ENCODE data around the gene MFAP3.
"Not testable (repeated sequence)": the region's sequence is repeated elsewhere in the genome, so short reads cannot be mapped to it uniquely, and the experiment has no call there.

MFAP3 gene

DNA sequence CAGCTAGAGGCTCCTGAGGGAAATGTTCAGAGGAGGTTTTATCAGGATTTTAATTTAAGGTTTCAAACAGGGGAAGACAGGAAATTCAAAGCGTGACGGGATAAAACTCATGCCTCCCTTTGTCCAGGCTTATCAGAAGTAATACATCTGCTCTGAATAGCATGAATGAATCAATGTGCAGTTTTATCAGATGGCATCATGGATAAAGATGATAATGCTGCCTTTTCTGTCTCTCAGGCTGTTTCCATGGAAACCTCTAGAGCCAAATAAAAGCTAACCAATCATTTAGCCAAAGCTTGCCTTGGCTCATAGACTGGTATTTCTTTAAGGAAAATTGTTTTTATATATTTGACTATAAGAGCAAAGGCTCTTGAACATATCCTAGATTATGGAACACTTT, 16.4 kb downstream of the MFAP3 start:
- no peak for DNase-seq

DNA sequence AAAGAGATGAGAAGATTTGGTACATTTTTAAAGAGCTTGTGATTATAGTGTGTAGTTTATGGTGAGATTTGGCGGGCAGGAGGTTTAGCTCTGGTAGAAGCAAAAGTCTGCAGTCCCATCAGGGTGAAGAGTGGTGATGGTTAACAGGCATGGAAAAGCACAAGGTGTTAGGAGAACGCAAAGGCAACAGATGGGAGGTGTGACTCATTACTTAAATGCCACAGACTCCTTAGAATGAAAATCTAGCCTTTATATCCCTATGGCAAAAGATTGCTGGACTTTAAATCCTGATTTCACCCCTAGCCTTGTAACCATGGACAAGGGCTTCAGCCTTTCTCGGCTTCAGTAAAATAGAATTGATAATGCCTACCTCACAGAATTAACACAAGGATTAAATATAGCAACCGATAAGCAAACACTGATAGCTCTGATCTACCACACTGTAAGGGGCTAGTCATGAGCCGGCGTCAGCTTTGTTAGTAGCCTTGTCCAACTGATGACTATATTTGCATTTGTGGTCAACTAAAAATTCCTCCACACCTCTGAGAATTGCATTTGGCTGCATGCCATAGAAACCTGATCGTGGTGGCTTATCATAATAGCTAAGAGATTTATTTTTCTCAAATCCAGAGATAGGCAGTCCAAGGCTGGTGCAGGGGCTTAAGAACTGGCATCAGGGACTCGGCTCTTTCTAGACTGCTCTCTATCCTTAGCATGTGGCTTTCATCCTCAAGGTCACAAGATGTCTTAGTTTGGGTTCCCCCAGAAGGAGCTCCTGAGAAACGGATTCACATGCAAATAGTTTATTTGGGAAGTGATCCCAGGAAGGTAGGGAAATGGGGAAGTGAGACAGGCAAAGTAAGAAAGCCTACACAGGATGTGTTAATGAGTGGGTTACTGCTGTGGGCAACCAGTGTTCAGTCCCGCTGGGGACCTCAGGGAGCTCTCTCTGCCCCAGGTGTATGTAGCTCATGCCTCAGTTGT, 19.6 kb downstream of the MFAP3 start:
- DNase-seq = no peak

DNA sequence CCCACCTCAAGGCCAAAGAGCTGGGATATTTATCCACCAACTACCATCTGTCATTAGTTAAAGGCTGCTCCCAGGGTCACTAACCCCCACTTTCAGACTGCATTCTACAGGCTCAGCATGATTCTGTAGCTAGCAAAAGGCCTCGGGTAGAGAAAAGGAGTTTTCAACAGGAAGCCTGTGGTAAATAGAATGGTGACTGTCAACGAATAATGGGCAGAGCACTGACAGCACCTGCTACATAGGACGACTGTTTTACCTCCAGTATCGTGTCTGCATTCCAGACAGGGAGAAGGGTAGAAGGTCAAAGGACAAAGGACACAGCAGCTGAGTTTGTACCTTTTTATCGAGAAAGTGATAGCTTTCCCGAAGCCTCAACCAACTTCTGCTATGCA, 20.3 kb downstream of the MFAP3 start:
- no peak for DNase-seq

DNA sequence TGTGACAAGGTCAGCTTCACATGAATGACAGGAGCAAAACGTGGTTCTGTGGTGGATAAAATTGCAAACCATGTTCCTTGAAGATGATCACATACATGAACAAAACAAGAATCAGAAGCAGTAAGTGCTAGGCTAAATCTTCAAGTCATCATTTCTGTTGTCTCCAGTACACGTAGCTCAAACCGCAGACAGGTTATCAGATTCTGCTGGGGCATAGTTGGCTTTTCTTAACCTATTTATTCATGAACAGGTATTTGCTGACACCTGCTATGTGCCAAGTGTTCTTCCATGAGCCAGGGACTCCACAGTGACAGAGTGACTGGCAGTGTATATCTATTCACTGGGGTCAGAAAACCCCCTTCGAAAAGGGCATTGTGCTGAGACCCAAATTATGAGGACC, 20.8 kb downstream of the MFAP3 start:
- DNase-seq = no peak

DNA sequence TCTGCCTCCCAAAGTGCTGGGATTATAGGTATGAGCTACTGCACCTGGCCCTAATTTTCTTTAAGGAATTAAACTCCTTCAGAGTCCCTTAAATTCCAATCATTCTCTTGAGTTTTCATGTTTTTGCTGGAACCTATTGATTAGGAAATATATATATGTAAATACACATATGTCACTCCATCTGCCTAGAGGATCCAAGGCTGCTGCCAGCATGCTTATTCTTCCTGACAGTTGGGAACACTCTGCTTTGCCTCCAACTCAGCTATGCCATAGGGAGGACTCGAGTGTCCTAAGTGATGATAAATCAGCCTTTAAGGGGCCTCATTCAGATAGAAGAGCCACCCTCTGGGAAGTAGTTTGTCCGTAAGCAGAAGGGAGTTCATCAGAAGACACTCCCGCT, 21.8 kb downstream of the MFAP3 start:
- DNase-seq = no peak

DNA sequence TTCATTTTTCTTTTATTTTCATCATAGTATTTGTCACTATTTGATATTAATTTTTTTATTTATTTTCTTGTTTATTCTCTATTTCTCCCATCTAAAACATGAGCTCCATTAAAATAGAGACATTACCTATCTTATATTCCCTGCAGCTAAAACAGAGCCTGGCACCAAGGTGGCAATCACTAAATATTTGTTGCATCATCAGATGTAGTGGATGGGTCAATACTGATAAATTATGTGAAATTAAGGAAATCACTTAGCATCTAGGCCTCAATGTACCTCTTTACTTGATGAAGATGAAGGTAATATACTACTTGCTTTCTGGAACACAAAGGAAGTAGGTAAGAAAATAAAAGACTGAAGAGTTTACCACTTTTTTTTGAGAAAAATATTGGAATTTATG, 24.6 kb downstream of the MFAP3 start:
- no peak for DNase-seq

DNA sequence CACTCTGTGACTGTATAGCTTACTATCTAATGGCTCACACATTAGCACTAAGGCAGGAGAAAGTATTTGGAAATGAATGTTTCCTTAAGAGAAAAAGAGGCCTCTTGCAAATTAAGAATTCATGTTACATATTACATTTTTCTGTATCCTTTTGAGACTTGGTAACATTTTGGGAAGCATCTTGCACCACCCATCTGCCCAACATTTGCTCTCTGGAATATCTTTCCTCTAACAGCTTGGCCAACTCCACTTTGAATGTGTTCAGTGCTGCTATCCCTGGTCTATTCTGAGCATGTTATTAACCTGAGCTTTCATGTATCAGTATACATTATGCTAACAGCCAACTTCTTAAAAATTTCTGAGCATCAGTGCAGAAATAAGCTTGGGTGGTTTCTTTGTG, 27.2 kb downstream of the MFAP3 start:
- no peak for DNase-seq

DNA sequence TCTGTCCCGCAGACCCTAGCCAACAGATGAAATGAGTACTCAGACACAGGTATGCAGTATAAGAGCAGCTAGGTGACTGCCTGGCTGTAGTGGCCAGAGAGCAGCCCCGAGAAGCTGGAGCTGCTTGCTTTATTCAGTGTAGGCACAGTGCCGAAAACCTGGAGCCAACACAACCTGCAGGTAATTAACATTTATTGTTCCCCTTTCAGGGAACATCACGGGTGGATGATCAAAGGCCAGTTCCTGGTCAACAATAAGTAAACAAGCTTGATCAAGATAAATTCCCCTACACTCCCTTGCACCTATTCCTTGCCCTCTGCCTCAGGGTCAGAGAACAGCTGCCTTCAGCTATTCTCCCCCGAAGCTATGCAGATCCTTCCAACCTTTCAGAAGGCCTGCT, 31.1 kb downstream of the MFAP3 start:
- not testable (repeated sequence) for DNase-seq

DNA sequence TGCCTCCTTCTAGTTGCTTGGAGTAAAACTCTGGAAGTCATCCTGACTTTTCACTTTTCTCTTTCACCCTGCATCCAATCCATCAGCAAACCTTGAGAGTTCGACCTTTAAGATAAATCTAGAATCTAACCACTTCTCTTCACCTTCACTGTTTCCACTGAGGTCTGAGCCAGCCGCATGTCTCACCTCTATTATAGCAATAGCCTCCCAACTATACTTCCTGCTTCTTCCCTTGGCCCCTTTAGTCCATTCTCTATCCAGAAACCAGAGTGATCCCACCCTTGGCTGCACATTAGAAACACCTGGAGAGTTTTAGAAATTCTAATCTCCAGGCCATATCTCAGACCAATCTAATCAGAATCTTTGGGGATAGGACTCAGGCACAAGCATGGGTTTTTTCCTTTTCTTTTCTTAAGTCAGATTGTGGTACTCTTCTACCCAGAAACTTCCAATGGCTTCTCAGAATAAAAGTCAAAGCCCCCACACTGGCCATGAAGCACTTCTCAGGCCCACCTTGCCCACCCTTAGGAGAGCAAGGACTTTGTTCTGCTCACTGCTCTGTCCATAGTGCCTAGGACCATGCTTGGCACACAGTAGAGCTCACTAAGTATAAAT, 33.1 kb downstream of the MFAP3 start:
- no peak for DNase-seq

DNA sequence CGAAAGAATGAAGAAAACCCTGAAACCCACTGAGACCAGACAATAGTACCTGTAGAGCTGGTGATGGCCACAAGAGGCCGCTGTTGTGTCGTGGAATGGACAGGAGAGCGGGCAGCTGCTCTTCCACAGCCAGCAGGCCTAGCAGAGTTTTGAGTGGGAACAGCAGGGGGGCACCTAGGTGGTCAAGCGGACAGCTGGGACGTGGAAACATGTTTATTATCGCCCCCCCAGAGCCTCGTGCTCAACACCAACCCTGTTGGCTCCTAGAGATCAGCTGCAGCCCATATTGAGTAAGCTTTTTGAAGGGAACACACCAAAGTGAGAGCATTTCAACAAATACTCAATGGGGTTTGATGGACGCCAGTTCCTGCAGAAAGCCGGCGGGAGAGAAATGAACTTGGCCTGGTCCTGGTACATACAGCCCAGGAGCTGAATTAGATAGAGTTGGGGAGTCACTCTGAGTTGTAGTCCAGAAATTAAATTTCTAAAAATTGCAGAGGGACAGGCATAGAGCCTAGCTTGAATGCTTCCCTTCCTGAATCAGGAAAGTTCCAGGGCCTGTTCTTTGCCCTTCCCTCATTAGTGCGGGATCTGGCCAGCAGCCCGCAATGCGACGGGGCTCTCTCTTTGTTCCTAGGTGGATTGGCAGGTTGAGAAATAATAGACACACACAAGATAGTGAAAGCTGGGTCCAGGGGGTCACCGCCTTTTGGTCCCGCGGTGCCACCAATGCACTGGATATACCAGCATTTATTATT, 33.8 kb downstream of the MFAP3 start:
- DNase-seq = peak; percentile 75

DNA sequence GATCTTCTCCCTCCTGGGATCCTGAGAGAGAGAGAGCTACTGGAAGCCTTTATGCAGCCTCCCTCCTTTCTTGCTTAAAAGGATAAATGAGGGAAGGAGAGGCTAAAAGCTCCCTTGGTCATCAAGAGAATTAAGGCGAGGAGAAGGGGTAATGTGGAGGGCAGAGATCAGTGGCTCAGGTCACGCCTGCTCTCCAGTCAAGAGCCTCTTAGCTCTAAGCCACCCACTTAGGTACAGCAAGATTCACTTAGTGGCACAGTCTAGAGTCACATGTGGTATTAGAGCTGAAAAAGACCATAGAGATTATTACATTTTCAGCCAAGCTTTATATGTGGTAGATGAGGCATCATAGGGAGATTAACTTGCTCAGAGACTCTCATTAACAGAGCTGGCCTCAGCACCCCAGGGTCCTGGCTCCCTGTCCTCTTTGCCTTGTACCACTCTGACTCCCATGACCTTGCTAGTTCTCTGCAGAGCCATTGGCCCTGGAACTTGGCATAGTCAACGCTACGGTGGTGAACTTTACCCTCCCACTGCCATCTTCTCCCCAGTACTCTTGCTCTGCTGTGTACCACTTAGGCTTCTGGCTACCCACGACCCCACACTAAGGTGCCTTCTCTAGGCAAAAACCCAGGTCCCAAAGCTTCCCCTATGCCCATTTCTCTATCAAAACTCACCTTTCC, 37.6 kb downstream of the MFAP3 start:
- DNase-seq = no peak

DNA sequence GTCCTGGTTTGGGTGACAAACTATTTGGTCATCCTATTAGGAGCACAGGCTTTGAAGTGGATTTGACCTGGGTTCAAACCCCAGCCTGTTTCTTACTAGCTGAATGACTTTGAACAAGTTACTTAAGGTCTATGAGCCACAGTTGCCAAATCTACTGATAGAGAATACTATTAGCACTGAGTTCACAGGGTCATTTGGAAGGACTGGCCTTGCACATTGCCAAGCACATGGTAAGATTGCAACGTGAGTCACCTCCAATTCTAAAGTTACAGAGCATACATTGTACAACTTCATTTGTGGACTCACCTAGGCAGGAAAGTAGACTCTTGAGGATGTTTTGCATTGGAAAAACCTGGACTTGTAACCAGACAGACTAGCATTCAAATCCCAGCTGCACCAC, 38.9 kb downstream of the MFAP3 start:
- peak; percentile 23 for DNase-seq

DNA sequence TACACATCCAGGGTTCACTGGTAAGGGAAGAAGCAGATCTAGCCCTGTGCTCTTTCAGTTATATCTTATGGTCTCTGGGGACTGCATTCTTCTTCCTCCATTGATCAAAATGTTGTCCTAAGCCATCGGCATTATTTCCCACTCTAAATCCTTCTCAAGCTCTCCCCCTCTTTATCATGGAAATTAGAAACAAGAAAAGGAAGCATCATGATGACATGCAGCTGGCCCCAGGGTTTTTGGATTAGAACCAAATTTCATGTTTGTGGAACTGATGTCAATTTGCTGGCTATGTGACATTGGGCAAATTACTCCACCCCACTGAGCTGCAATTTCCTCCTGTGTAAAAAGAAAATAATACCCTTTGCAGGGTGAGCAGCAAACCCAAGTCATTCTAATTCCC, 39.5 kb downstream of the MFAP3 start:
- peak; percentile 6 for DNase-seq

DNA sequence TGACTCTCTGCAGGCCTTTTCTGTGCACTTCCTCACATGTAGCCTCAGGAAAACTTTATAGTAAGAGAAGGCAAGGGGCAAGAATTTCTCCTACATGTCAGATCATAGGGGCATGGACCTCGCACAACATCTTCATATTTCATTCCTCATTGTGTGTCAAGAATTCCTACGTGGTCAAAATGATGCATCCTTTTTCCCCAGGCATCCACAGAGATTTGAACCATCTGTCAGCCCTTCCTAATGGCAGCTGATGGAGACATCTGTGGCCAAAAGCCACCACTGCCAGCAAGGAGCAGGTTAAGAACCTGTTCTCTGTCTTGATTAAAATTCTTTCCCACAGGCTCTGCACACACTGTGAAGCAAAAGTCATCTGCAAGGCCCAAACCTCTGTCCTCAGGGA, 42.5 kb downstream of the MFAP3 start:
- no peak for DNase-seq

DNA sequence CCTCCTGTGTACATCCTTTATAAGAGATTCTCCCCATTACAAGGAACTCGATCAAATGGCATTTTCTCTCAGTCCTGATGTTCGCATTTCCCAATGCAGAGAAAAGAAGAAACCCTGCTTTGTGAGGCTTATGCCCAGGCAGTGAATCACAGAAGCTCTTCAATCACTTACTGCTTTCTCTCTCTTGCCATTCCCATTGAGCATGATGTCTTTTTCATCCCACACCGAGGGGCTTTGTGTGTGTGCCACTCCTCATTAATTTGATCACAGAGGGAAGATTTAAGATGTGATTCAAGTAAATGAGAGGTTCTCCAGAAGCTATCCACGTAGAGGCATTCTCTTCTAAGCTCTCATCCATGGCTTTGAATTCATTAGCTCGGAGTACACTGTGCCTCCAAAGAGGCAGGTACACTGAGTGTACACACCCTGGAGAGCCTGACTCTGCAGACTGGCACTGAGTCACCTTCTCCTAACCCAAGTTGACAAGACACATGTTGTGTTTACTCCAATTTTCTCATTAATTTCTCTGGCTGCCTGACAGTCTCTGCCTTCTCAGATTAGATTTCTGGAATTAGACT, 45.4 kb downstream of the MFAP3 start:
- no peak for DNase-seq

DNA sequence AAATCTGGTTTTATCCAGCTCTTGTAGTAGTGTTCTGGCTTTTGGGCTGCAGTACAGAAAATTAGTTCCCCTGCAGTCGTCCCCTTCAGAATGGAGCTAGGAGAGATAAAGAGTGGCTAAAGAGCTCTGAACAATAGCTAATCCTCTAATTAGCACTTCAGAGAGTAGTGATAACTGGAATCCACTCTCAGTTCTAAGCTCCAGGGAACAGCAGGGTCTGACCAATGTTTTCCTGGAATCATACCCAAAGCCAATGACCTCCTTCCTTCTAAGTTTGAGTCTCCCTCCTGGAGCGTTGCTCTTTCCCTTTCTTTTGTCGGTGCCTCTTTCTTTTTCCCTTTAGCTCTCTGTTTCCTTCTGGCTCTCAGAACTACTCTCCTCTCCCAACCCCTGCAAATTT, 47.4 kb downstream of the MFAP3 start:
- no peak for DNase-seq

DNA sequence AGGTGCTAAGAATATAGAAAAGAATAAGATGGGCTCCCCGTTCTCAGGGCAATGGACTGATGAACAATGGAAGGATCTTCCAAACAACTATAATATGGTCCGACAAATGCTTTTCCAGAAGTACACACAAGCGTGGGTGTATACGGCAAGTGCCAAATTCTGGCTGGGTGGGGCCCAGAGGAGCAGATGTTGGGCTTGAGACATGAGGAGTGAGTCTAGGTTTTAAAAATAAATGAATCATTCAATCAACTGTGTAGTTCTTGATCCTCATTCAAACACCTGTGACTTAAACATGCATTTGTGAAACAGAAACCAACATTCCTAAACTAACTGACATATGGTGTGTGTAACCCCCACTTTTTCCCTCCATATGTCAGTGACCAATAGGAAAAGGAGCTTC, 47.9 kb downstream of the MFAP3 start:
- no peak for DNase-seq

DNA sequence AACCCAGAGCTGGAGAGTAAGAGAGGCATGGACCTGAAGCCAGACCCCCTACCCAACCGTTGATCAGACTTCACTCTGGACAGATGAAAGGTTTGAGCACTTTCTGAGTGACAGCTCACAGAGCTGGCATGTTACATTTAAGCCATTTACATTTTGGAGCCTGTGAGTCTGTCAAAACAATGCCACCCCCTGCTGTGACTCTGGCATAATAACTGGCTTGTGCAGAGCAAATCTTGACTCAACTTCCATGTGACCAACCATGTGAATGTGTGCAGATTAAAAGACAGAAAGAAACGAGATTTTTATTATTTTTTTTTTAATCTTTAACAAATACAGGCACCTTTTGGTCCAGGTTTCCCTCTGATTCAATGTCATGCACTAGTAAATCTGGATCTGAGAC, 48.5 kb downstream of the MFAP3 start:
- DNase-seq = peak; percentile 31

DNA sequence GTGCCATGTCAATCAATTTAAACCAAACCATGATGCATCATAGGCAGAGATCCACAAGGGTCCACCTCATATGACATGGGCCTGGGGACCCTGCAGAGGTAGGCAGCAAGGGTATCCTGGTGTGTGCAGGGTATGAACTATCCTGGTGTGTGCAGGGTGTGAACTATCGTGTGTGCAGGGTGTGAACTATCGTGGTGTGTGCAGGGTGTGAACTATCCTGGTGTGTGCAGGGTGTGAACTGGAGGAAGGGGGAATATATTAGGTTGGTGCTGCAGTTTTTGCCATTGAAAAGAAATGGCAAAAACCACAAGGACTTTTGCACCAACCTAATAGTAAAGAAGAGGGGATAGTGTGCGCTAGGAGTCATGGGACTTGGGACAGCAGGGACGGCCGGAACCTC, 50.0 kb downstream of the MFAP3 start:
- DNase-seq = no peak

DNA sequence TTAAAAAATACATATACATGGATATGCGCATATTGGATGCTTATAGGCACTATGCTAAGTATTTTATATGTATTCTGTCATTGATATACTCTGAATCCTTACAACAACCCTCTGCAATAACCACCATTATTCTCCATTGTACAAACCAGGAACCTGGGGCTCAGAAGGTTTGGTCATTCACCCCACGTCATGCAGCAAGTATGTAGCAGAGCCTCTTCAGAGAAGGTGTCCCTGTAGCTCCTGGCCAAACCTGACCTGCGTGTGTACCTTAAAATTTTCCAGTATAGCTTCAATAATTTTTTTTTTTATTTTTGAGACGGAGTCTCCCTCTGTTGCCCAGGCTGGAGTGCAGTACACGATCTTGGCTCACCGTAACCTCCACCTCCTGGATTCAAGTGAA, 51.9 kb downstream of the MFAP3 start:
- no peak for DNase-seq

DNA sequence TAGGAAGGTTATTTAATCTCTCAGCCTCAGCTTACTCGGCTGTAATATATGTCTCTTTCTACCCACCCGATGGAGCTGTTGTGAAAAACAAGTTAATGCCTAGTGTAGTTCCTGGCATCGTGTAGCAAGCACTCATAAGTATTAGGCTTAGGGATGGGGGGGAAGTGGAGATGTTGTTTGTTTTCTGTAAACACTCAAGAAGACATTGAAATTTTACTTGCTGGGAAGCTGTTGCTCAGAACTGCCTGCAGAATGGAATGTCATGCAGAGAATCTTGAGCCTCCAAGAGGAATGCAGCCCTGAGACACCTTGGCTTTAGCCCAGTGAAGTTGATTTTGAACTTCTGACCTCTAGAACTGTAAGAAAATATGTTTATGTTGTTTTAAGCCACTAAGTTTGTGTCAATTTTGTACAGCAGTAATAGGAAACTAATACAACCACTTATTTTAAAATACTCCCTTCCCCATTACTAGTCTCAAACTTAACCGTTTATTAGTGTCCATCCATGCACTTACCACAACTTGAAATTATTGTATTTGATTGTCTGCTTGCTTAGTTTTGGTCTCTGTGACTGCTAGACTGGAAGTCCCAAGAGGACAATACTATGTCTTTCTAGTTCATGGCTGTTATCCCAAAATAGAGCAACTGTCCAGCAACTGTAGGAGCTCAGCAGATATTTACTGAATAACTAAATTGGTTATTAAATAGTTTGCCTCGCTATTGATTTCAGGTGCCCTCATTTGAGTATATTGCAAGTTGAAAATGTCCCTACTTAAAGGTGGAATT, 53.8 kb downstream of the MFAP3 start:
- DNase-seq = peak; percentile 32

DNA sequence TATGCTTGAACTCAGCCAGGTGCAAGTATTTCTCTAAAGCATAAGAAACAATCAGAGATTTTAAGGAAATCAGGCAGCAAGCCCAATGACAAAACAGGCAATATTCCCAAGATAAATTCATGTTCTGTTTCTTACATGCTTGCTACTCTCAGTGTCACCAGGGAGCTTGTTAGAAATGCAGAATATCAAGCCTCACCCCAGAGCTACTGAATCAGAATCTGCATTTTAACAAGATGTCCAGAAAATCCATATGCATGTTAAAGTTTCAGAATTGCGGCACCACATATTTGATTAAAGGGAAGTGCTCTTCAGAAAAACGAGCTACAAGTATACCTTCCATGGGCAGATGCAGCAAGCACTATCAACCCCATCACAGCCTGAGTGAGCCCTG, 54.4 kb downstream of the MFAP3 start:
- no peak for DNase-seq
